SK-N-SH (cell line): ENCODE measurements around the gene TCEA2. TPM values are rescaled to one million over a fixed set of nuclear protein-coding genes. Genes with fewer than 3 reads are reported as not detected.

Experiments
- CTCF ChIA-PET: fragments of 300-600, 350-600 bp; formaldehyde crosslinking; extraction: SDS; loops from one replicate; lab custom pipeline; 2021; lab: Yijun Ruan, JAX
- POLR2A ChIA-PET: fragments of 350-600 bp; sonication (Branson Sonifier 250); formaldehyde crosslinking; extraction: SDS; loops from one replicate; lab custom pipeline; 2020; ENCODE audit warnings: antibody characterized with exemption, inconsistent platforms; lab: Yijun Ruan, JAX
- DNase-seq: peaks from one replicate; pipeline ENCODE4 v3.0.0; 2012
- H2AFZ ChIP-seq: fragments of 200-600 bp; sonication (generic); 2 replicates; pipeline ENCODE4 v1.8.1; 2016; ENCODE audit warnings: antibody characterized with exemption, mild to moderate bottlenecking, low read depth
- H3F3A ChIP-seq: fragments of 200-600 bp; sonication (generic); replicated peaks from 2 replicates; pipeline ENCODE3; 2016; ENCODE audit warnings: antibody characterized with exemption, mild to moderate bottlenecking; ENCODE audit not compliant: insufficient read depth
- H3K27ac ChIP-seq, 2 experiments: fragments of 200-500 bp in 1 of 2; fragments of 200-600 bp in 1 of 2; sonication (Bioruptor generic) in 1 of 2; sonication (generic), shearing (Covaris generic) in 1 of 2; 2 replicates each; pipeline versions ENCODE4 v1.5.1 to v1.6.1; 2014 to 2016; ENCODE audit warnings: low read depth in 2 of 2, inconsistent platforms in 1 of 2, low read length in 1 of 2, mild to moderate bottlenecking in 1 of 2, mixed read lengths in 1 of 2
- H3K27me3 ChIP-seq: fragments of 200-600 bp; sonication (generic), shearing (Covaris generic); 2 replicates; pipeline ENCODE4 v1.6.1; 2016; ENCODE audit warnings: mixed run types; ENCODE audit not compliant: insufficient read depth
- H3K36me3 ChIP-seq, 2 experiments: fragments of 200-500 bp in 1 of 2; fragments of 200-600 bp in 1 of 2; sonication (Bioruptor generic) in 1 of 2; sonication (generic) in 1 of 2; replicated peaks in 1 of 2; 2 replicates each; pipeline versions ENCODE3 to v1.5.1; 2014 to 2016; ENCODE audit warnings: low read length in 1 of 2, mild to moderate bottlenecking in 1 of 2; ENCODE audit not compliant: insufficient read depth in 2 of 2, control insufficient read depth in 1 of 2
- H3K4me1 ChIP-seq, 2 experiments: fragments of 200-500 bp in 1 of 2; fragments of 200-600 bp in 1 of 2; sonication (Bioruptor generic) in 1 of 2; sonication (generic), shearing (Covaris generic) in 1 of 2; 2 replicates each; pipeline versions ENCODE4 v1.5.1 to v1.6.1; 2014 to 2016; ENCODE audit warnings: low read depth in 1 of 2, low read length in 1 of 2, mixed run types in 1 of 2; ENCODE audit not compliant: insufficient read depth in 2 of 2, control insufficient read depth in 1 of 2
- H3K4me2 ChIP-seq: fragments of 200-600 bp; sonication (generic), shearing (Covaris generic); 2 replicates; pipeline ENCODE4 v1.6.1; 2017; ENCODE audit warnings: mixed run types
- H3K4me3 ChIP-seq, 2 experiments: fragments of 200-500 bp in 1 of 2; fragments of 200-600 bp in 1 of 2; sonication (Bioruptor generic) in 1 of 2; sonication (generic), shearing (Covaris generic) in 1 of 2; 2 replicates each; pipeline versions ENCODE4 v1.5.1 to v1.8.1; 2014 to 2016; ENCODE audit warnings: low read depth in 2 of 2, inconsistent platforms in 1 of 2, low read length in 1 of 2, mild to moderate bottlenecking in 1 of 2, mixed read lengths in 1 of 2, moderate library complexity in 1 of 2
- H3K79me2 ChIP-seq: fragments of 200-600 bp; sonication (generic); 2 replicates; pipeline ENCODE4 v1.8.1; 2017; ENCODE audit warnings: mild to moderate bottlenecking; ENCODE audit not compliant: insufficient read depth
- H3K9ac ChIP-seq: fragments of 200-600 bp; sonication (generic); 2 replicates; pipeline ENCODE4 v1.6.1; 2017; ENCODE audit warnings: mixed run types
- H3K9me2 ChIP-seq: fragments of 200-600 bp; sonication (generic); 2 replicates; pipeline ENCODE4 v1.6.1; 2017; ENCODE audit warnings: mixed run types
- H3K9me3 ChIP-seq: fragments of 200-600 bp; sonication (generic); 2 replicates; pipeline ENCODE4 v1.6.1; 2017; ENCODE audit warnings: mixed run types, mild to moderate bottlenecking, moderate library complexity
- H4K20me1 ChIP-seq: fragments of 200-600 bp; sonication (generic); 2 replicates; pipeline ENCODE4 v1.6.1; 2017; ENCODE audit warnings: mild to moderate bottlenecking, mixed run types; ENCODE audit not compliant: insufficient read depth
- CHD2 ChIP-seq: fragments of 150-350 bp; IDR thresholded peaks from 2 replicates; pipeline ENCODE4 v1.6.1; 2018; ENCODE audit warnings: low read length; ENCODE audit not compliant: partially characterized antibody
- FOSL2 ChIP-seq: IDR thresholded peaks from 2 replicates; pipeline ENCODE4 v1.4.0; 2012; ENCODE audit warnings: low read depth, mild to moderate bottlenecking, moderate library complexity, borderline replicate concordance
- FOXJ3 ChIP-seq: sonication (generic); formaldehyde crosslinking; IDR thresholded peaks from 2 replicates; pipeline ENCODE4 v1.5.1; 2020; ENCODE audit warnings: mild to moderate bottlenecking, missing genetic modification reagents
- GATA2 ChIP-seq: sonication (generic); formaldehyde crosslinking; IDR thresholded peaks from 2 replicates; pipeline ENCODE4 v1.5.0; 2020; ENCODE audit warnings: mild to moderate bottlenecking, missing genetic modification reagents
- IRF3 ChIP-seq: fragments of 150-350 bp; IDR thresholded peaks from 2 replicates; pipeline ENCODE4 v1.6.1; 2016; ENCODE audit warnings: mild to moderate bottlenecking, low read depth, low read length
- JUND ChIP-seq: IDR thresholded peaks from 2 replicates; pipeline ENCODE4 v1.4.0; 2012
- MAX ChIP-seq: IDR thresholded peaks from 2 replicates; pipeline ENCODE4 v1.4.0; 2012; ENCODE audit warnings: low read depth
- MXI1 ChIP-seq: IDR thresholded peaks from 2 replicates; pipeline ENCODE4 v1.6.1; 2012; ENCODE audit warnings: mild to moderate bottlenecking, low read depth, low read length, improper control_type of control experiment
- NFIC ChIP-seq: IDR thresholded peaks from 2 replicates; pipeline ENCODE4 v1.4.0; 2012; ENCODE audit warnings: borderline replicate concordance
- NRF1 ChIP-seq: IDR thresholded peaks from 2 replicates; pipeline ENCODE4 v1.6.1; 2012; ENCODE audit warnings: low read depth, mild to moderate bottlenecking, low read length
- RAD21 ChIP-seq: IDR thresholded peaks from 2 replicates; pipeline ENCODE4 v1.6.1; 2012; ENCODE audit warnings: mild to moderate bottlenecking, low read length
- RCOR1 ChIP-seq: fragments of 150-350 bp; IDR thresholded peaks from 2 replicates; pipeline ENCODE4 v1.6.1; 2017; ENCODE audit warnings: antibody characterized with exemption, low read length
- RFX5 ChIP-seq: IDR thresholded peaks from 2 replicates; pipeline ENCODE4 v1.6.1; 2012; ENCODE audit warnings: mild to moderate bottlenecking, improper control_type of control experiment, low read length
- RXRA ChIP-seq: IDR thresholded peaks from 2 replicates; pipeline ENCODE4 v1.4.0; 2012; ENCODE audit warnings: low read depth, mild to moderate bottlenecking, borderline replicate concordance
- SIN3A ChIP-seq: IDR thresholded peaks from 2 replicates; pipeline ENCODE4 v1.6.1; 2012; ENCODE audit warnings: low read depth, mild to moderate bottlenecking, low read length, moderate library complexity, borderline replicate concordance
- TAF1 ChIP-seq: IDR thresholded peaks from 2 replicates; pipeline ENCODE4 v1.6.1; 2012; ENCODE audit warnings: low read depth, mild to moderate bottlenecking, low read length, moderate library complexity, borderline replicate concordance
- TCF12 ChIP-seq: IDR thresholded peaks from 2 replicates; pipeline ENCODE4 v1.4.0; 2012
- TEAD4 ChIP-seq: IDR thresholded peaks from 2 replicates; pipeline ENCODE4 v1.4.0; 2012; ENCODE audit warnings: mild to moderate bottlenecking, borderline replicate concordance; ENCODE audit not compliant: insufficient read depth
- YY1 ChIP-seq: IDR thresholded peaks from 2 replicates; pipeline ENCODE4 v1.4.0; 2012; ENCODE audit warnings: low read depth, mild to moderate bottlenecking
- WGBS: methylation state at CpG from one replicate; pipeline ENCODE4 v1.1.6; 2017; ENCODE audit warnings: low lambda C conversion rate; 5-methylcytosine and 5-hydroxymethylcytosine counted together
- polyA plus RNA-seq, 3 experiments: library from polyadenylated mRNA; depleted of rRNA; stranded (reverse); fragments of >200 nt; gene quantifications; 2 replicates each; pipeline ENCODE4 v1.2.3, GENCODE V29; 2012
- TF ChIP-seq, protein P1 (sequence below): IDR thresholded peaks from 2 replicates; pipeline ENCODE4 v1.6.1; 2012; ENCODE audit warnings: mild to moderate bottlenecking, low read depth, low read length, moderate library complexity

The TCEA2 gene
- polyA plus RNA-seq, 1 of the 3 experiments (the other 2 are of a cell fraction), result 98.9 TPM

- TF ChIP-seq, protein P1, sequence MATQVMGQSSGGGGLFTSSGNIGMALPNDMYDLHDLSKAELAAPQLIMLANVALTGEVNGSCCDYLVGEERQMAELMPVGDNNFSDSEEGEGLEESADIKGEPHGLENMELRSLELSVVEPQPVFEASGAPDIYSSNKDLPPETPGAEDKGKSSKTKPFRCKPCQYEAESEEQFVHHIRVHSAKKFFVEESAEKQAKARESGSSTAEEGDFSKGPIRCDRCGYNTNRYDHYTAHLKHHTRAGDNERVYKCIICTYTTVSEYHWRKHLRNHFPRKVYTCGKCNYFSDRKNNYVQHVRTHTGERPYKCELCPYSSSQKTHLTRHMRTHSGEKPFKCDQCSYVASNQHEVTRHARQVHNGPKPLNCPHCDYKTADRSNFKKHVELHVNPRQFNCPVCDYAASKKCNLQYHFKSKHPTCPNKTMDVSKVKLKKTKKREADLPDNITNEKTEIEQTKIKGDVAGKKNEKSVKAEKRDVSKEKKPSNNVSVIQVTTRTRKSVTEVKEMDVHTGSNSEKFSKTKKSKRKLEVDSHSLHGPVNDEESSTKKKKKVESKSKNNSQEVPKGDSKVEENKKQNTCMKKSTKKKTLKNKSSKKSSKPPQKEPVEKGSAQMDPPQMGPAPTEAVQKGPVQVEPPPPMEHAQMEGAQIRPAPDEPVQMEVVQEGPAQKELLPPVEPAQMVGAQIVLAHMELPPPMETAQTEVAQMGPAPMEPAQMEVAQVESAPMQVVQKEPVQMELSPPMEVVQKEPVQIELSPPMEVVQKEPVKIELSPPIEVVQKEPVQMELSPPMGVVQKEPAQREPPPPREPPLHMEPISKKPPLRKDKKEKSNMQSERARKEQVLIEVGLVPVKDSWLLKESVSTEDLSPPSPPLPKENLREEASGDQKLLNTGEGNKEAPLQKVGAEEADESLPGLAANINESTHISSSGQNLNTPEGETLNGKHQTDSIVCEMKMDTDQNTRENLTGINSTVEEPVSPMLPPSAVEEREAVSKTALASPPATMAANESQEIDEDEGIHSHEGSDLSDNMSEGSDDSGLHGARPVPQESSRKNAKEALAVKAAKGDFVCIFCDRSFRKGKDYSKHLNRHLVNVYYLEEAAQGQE, result no peak
- no peak for TF ChIP-seq RFX5
- no peak for TF ChIP-seq FOXJ3 (CRISPR knock-in tag)
- TF ChIP-seq JUND, result no peak
- TF ChIP-seq SIN3A, result no peak
- TF ChIP-seq TCF12, result no peak
- TF ChIP-seq, all 33 proteins: peak for 0
Observed at GRCh38 chr20:64068386-64069208, 5.6 kb downstream of the TCEA2 start (continued).

GRCh38 chr20:64069209-64069613, 6.2 kb downstream of the TCEA2 start:
- TF ChIP-seq CHD2 (no peak), FOSL2 (no peak), YY1 (no peak), NFIC (no peak), TEAD4 (no peak), RXRA (no peak), RAD21 (no peak), NRF1 (no peak), GATA2 (no peak), IRF3 (no peak), RCOR1 (no peak), MXI1 (no peak), MAX (no peak), TCF12 (no peak), TAF1 (no peak)
- Histone ChIP-seq H3K27me3 (no peaks in the 10 kb centered on the region), H3F3A (no peaks in the 10 kb centered on the region), H3K4me1 (peaks cover 5 to 8% of the 10 kb centered on the region in 2 experiments; a peak in 2 of 4 replicates), H3K4me3 (no peak overlapping the region), H3K4me2 (no peak overlapping the region), H2AFZ (no peak overlapping the region), H3K36me3 (peaks cover 0 to 17% of the 10 kb centered on the region in 2 experiments), H4K20me1 (no peaks in the 10 kb centered on the region), H3K9me2 (no peaks in the 10 kb centered on the region), H3K27ac (no peak overlapping the region), H3K9me3 (no peaks in the 10 kb centered on the region), H3K9ac (no peak overlapping the region), H3K79me2 (0 out of 2 replicates have a peak, but pooled peaks cover 2% of the 10 kb centered on the region)
- ChIA-PET POLR2A (no interaction called here), CTCF (interaction anchor here (0.7 to 2.9 kb wide), 21 partner anchors 9 to 194 kb away, joined by 3 to 21 read pairs (median 4); partner anchors contain the start of genes DNAJC5, LKAAEAR1, OPRL1 and RGS19)
- no peak for DNase-seq
- WGBS, result 75% methylated on average over 2 of the region's 20 CpGs
